Keratinocyte (primary cell): ENCODE data around the gene SETX. TPM values are rescaled to one million over a fixed set of nuclear protein-coding genes. Genes with fewer than 3 reads are reported as not detected.
A peak's percentile ranks its signal among the peaks of the same experiment; 100 is the strongest.

Source experiments
- DNase-seq: peaks from one replicate; pipeline ENCODE4 v3.0.0-alpha.2; 2011; ENCODE audit warnings: low read depth, missing footprints, low spot score
- FAIRE-seq: peaks from 2 replicates; lab custom pipeline; 2011; peaks lifted over from hg19 to GRCh38; lab: Jason Lieb, UNC
- H2AFZ ChIP-seq: 2 replicates; pipeline ENCODE4 v1.6.0; 2012; ENCODE audit warnings: low read length, control low read depth, inconsistent platforms; ENCODE audit not compliant: control insufficient read depth
- H3K27ac ChIP-seq: 2 replicates; pipeline ENCODE4 v1.5.1; 2011; ENCODE audit warnings: low read length; ENCODE audit not compliant: control insufficient read depth, insufficient read depth
- H3K27me3 ChIP-seq: 3 replicates; pipeline ENCODE4 v1.6.0; 2011; ENCODE audit warnings: low read length; ENCODE audit not compliant: control insufficient read depth, insufficient read depth; ENCODE audit errors: extremely low read depth
- H3K36me3 ChIP-seq, 2 experiments: 2 replicates in 1 of 2; 3 replicates in 1 of 2; pipeline ENCODE4 v1.5.1; 2011; ENCODE audit warnings: low read length in 2 of 2, mild to moderate bottlenecking in 1 of 2; ENCODE audit not compliant: control insufficient read depth in 2 of 2, insufficient read depth in 2 of 2; ENCODE audit errors: extremely low read depth in 1 of 2
- H3K4me1 ChIP-seq: 3 replicates; pipeline ENCODE4 v1.5.1; 2011; ENCODE audit warnings: low read length; ENCODE audit not compliant: control insufficient read depth, insufficient read depth; ENCODE audit errors: extremely low read depth
- H3K4me2 ChIP-seq: 3 replicates; pipeline ENCODE4 v1.6.0; 2011; ENCODE audit warnings: low read depth, low read length; ENCODE audit not compliant: control insufficient read depth, insufficient read depth; ENCODE audit errors: extremely low read depth
- H3K4me3 ChIP-seq, 3 experiments: fragments of 200-600 bp in 1 of 3; sonication (generic) in 1 of 3; 2 replicates in 2 of 3; 3 replicates in 1 of 3; pipeline ENCODE4 v1.5.1; 2011 to 2016; ENCODE audit warnings: low read length in 3 of 3, mild to moderate bottlenecking in 3 of 3, control low read depth in 2 of 3, inconsistent platforms in 1 of 3, low read depth in 1 of 3, mixed read lengths in 1 of 3, mixed run types in 1 of 3, moderate library complexity in 1 of 3; ENCODE audit not compliant: control insufficient read depth in 2 of 3, insufficient read depth in 2 of 3; ENCODE audit errors: extremely low read depth in 1 of 3
- H3K79me2 ChIP-seq: 2 replicates; pipeline ENCODE4 v1.6.0; 2012; ENCODE audit warnings: low read length; ENCODE audit not compliant: control insufficient read depth, insufficient read depth
- H3K9ac ChIP-seq: 3 replicates; pipeline ENCODE4 v1.6.0; 2011; ENCODE audit warnings: low read length; ENCODE audit not compliant: control insufficient read depth, insufficient read depth; ENCODE audit errors: extremely low read depth
- H3K9me1 ChIP-seq: 3 replicates; pipeline ENCODE4 v1.6.0; 2011; ENCODE audit warnings: low read length; ENCODE audit not compliant: control insufficient read depth, insufficient read depth; ENCODE audit errors: extremely low read depth
- H3K9me3 ChIP-seq: 2 replicates; pipeline ENCODE4 v1.5.1; 2012; ENCODE audit warnings: low read depth, low read length; ENCODE audit not compliant: control insufficient read depth
- H4K20me1 ChIP-seq: 3 replicates; pipeline ENCODE4 v1.6.0; 2011; ENCODE audit warnings: low read length; ENCODE audit not compliant: control insufficient read depth, insufficient read depth; ENCODE audit errors: extremely low read depth
- EZH2 ChIP-seq: IDR thresholded peaks from one replicate; pipeline ENCODE4 v1.6.1; 2012; ENCODE audit warnings: inconsistent platforms, mild to moderate bottlenecking, low read length, moderate library complexity
- dilution Hi-C: fragments of 300-500 bp; cut with MboI; formaldehyde crosslinking; loops from one replicate; pipeline ENCODE4 v1.7.0; 2020; ENCODE audit warnings: low sequenced_read_pairs; ENCODE audit not compliant: extremely low pct_ligation_motif_present
- polyA plus RNA-seq, 5 experiments: library from polyadenylated mRNA; depleted of rRNA in 3 of 5; stranded (reverse) in 3 of 5; stranded (forward) in 1 of 5; unstranded in 1 of 5; fragments of >200 nt; gene quantifications; 1 replicate in 1 of 5; 2 replicates in 3 of 5; 3 replicates in 1 of 5; pipeline versions ENCODE4 v1.2.1 to v1.2.3, GENCODE V29; 2011 to 2012; ENCODE audit warnings: missing spikeins in 2 of 5, low read depth in 1 of 5, low replicate concordance in 1 of 5
- TF ChIP-seq, protein P1 (sequence below), 3 experiments: IDR thresholded peaks in 1 of 3; conservative IDR thresholded peaks in 1 of 3; optimal IDR thresholded peaks in 1 of 3; 2 replicates in 2 of 3; 3 replicates in 1 of 3; pipeline versions ENCODE3 to v1.5.1; 2011; ENCODE audit warnings: low read length in 3 of 3, mild to moderate bottlenecking in 3 of 3, moderate library complexity in 2 of 3, control low read depth in 1 of 3, inconsistent platforms in 1 of 3; ENCODE audit not compliant: insufficient read depth in 2 of 3; ENCODE audit errors: extremely low read depth in 1 of 3

SETX gene
- polyA plus RNA-seq, 1 donor (not counting 4 experiments of a cell fraction or from before 2014, with no cell fraction given), result 23.8 TPM

DNA sequence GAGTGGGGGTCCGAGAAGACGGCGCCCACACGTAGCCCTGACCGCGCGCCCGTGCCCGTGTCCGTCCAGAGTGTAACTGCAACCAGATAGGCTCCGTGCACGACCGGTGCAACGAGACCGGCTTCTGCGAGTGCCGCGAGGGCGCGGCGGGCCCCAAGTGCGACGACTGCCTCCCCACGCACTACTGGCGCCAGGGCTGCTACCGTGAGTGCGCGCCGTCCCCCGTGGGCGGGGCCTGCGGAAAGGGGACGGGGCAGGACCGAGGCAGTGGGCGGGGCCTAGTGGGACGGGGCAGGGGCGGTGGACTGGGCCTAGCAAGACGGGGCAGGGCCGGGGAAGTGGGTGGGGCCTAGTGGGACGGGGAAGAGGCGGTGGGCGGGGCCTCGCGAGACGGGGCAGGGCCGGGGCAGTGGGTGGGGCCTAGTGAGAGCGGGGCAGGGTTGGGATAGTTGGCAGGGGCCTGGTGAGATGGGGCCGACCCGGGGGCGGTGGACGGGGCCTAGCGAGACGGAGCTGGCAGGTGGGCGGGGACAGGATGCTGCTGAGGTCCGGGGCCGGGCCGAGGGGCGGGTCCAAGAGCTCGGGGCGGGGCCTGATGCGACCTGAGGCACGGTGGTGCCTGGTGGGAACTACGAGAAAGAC, 113.8 kb downstream of the SETX start:
- Histone ChIP-seq H3K4me1 (peaks cover 6% of the 10 kb centered on the region), H3K27me3 (peaks cover 56% of the 10 kb centered on the region), H3K9me3 (no peaks in the 10 kb centered on the region), H3K36me3 (no peaks in the 10 kb centered on the region), H3K79me2 (no peaks in the 10 kb centered on the region), H3K27ac (no peak overlapping the region), H3K9me1 (no peaks in the 10 kb centered on the region), H3K4me2 (peak overlapping the region; percentile 85), H4K20me1 (peaks cover 4% of the 10 kb centered on the region), H3K9ac (peak overlapping the region; percentile 47), H2AFZ (peak overlapping the region; percentile 84), H3K4me3 (peak overlapping the region; percentile 47 to 68 (median 57))
- peak; percentile 88 for DNase-seq
- TF ChIP-seq, protein P1, sequence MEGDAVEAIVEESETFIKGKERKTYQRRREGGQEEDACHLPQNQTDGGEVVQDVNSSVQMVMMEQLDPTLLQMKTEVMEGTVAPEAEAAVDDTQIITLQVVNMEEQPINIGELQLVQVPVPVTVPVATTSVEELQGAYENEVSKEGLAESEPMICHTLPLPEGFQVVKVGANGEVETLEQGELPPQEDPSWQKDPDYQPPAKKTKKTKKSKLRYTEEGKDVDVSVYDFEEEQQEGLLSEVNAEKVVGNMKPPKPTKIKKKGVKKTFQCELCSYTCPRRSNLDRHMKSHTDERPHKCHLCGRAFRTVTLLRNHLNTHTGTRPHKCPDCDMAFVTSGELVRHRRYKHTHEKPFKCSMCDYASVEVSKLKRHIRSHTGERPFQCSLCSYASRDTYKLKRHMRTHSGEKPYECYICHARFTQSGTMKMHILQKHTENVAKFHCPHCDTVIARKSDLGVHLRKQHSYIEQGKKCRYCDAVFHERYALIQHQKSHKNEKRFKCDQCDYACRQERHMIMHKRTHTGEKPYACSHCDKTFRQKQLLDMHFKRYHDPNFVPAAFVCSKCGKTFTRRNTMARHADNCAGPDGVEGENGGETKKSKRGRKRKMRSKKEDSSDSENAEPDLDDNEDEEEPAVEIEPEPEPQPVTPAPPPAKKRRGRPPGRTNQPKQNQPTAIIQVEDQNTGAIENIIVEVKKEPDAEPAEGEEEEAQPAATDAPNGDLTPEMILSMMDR (optimal IDR thresholded peaks at IDR 0.05 in 1 of 3, IDR thresholded peaks at IDR 0.05 in 1 of 3, conservative IDR thresholded peaks at IDR 0.05 in 1 of 3; ENCODE audit: extremely low read depth in 1 of 3, insufficient read depth in 2 of 3, low read length in 3 of 3), result peak in 1 of 3 experiments; percentile 1
- no peak for TF ChIP-seq EZH2
- dilution Hi-C loops, result no loop called here
- peak; percentile 44 for FAIRE-seq

DNA sequence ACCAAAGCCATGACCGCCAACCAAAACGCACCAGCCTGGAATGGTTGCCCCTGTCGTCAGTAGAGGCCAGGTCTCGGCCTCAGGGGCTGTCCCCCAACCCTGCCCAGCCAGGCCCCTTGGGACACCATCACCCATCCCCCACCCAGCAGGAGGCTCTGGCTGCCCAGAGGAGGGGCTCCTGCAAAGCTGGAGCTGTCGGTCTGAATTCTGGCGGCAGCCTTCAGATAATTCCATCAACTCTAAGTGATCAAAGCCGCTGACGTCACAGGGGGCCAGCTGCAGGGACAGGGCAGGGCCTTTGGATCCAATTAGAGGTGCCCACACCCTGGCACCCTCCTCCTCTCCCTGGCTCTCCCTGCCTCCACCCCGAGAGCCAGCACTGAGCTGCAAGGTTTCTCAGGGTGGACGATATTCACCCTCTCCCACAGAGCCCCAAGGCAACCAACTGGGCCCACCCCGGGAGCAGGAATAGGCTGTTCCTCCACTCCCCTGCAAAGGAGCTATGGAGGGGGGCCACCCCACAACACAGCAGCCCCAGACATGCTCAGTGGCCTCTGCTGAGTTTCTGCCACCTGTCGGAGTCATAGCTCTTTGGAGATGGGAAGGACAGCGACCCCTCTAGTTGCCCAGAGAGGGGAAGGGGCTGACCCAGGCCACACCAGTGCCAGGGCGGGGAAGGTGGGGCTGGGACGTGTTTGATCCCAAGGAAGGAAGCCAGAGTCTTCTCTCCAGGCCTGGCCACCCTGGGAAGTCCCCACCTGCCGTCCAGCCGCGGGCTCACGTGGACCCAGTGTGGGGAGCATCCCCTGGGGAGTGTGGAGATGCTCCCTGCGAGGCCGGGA, 114.6 kb downstream of the SETX start:
- H3K79me2 ChIP-seq, result no peaks in the 10 kb centered on the region
- peak overlapping the region; percentile 70 for H2AFZ ChIP-seq
- DNase-seq (no peak), FAIRE-seq (no peak)
- no peaks in the 10 kb centered on the region for H3K36me3 ChIP-seq
- peaks cover 4% of the 10 kb centered on the region for H4K20me1 ChIP-seq
- H3K9ac ChIP-seq, result no peak overlapping the region
- H3K27ac ChIP-seq, result no peak overlapping the region
- H3K27me3 ChIP-seq, result peaks cover 54% of the 10 kb centered on the region
- no peaks in the 10 kb centered on the region for H3K9me1 ChIP-seq
- no peak for TF ChIP-seq EZH2
- TF ChIP-seq, protein P1 (optimal IDR thresholded peaks at IDR 0.05 in 1 of 3, IDR thresholded peaks at IDR 0.05 in 1 of 3, conservative IDR thresholded peaks at IDR 0.05 in 1 of 3; ENCODE audit: extremely low read depth in 1 of 3, insufficient read depth in 2 of 3, low read length in 3 of 3), result no peak
- dilution Hi-C loops, result no loop called here
- peak overlapping the region; percentile 32 for H3K4me2 ChIP-seq
- H3K4me3 ChIP-seq, result peak overlapping the region in 1 of 3 experiments; percentile 57
- no peaks in the 10 kb centered on the region for H3K9me3 ChIP-seq
- H3K4me1 ChIP-seq, result peaks cover 6% of the 10 kb centered on the region
